Ascending aorta (tissue), 2 donors: ENCODE results near the gene STARD7. TPM values are rescaled to one million over a fixed set of nuclear protein-coding genes. Genes with fewer than 3 reads are reported as not detected.

Experiments
- DNase-seq, 2 donors: peaks; one replicate each; pipeline ENCODE4 v3.0.0-alpha.2; 2019; ENCODE audit warnings: low spot score in 2 of 2
- H3K27ac ChIP-seq, 2 donors: fragments of 200-600 bp; sonication (generic); one replicate each; pipeline ENCODE4 v1.5.1; 2016 to 2017; ENCODE audit warnings: mild to moderate bottlenecking in 1 of 2
- H3K27me3 ChIP-seq: fragments of 200-600 bp; sonication (generic); one replicate; pipeline ENCODE4 v1.5.1; 2017
- H3K36me3 ChIP-seq, 2 donors: fragments of 200-600 bp; sonication (generic); one replicate each; pipeline ENCODE4 v1.5.1; 2016
- H3K4me1 ChIP-seq, 2 donors: fragments of 200-600 bp; sonication (generic); one replicate each; pipeline ENCODE4 v1.5.1; 2016 to 2017; ENCODE audit warnings: mild to moderate bottlenecking in 1 of 2
- H3K4me3 ChIP-seq, 2 donors: fragments of 200-600 bp; sonication (generic); one replicate each; pipeline ENCODE4 v1.5.1; 2016 to 2017; ENCODE audit warnings: mild to moderate bottlenecking in 1 of 2
- H3K9me3 ChIP-seq, 2 donors: fragments of 200-600 bp; sonication (generic); one replicate each; pipeline ENCODE4 v1.5.1; 2016
- CTCF ChIP-seq, 3 experiments: fragments of 200-600 bp in 2 of 3; fragments of 450-650 bp in 1 of 3; sonication (generic) in 2 of 3; IDR thresholded peaks; one replicate each; pipeline ENCODE4 v1.5.1; 2016 to 2019; ENCODE audit warnings: antibody characterized with exemption in 3 of 3, mild to moderate bottlenecking in 1 of 3, moderate library complexity in 1 of 3
- intact Hi-C: fragments of 100-400 bp; cut with DNase I; formaldehyde crosslinking; loops from one replicate; pipeline ENCODE4 v1.15.1; 2023
- total RNA-seq: library from RNA; depleted of rRNA; stranded (reverse); fragments of >200 nt; gene quantifications from one replicate; pipeline ENCODE4 v1.1.0, GENCODE V29; 2016

STARD7 gene
- total RNA-seq, 1 donor from 2014 or later = 85.6 TPM

- Histone ChIP-seq H3K27me3 (no peaks in the 10 kb centered on the region), H3K36me3 (peaks cover 41 to 49% of the 10 kb centered on the region in 2 donors), H3K4me3 (no peak overlapping the region), H3K27ac (no peak overlapping the region), H3K9me3 (no peaks in the 10 kb centered on the region), H3K4me1 (peaks cover 0 to 4% of the 10 kb centered on the region in 2 donors)
- no peak for DNase-seq
- no peak for TF ChIP-seq CTCF (IDR thresholded peaks at IDR 0.05)
- intact Hi-C loops = no loop called here
Observed at GRCh38 chr2:96195410-96196066, 13.1 kb downstream of the STARD7 start.

DNA sequence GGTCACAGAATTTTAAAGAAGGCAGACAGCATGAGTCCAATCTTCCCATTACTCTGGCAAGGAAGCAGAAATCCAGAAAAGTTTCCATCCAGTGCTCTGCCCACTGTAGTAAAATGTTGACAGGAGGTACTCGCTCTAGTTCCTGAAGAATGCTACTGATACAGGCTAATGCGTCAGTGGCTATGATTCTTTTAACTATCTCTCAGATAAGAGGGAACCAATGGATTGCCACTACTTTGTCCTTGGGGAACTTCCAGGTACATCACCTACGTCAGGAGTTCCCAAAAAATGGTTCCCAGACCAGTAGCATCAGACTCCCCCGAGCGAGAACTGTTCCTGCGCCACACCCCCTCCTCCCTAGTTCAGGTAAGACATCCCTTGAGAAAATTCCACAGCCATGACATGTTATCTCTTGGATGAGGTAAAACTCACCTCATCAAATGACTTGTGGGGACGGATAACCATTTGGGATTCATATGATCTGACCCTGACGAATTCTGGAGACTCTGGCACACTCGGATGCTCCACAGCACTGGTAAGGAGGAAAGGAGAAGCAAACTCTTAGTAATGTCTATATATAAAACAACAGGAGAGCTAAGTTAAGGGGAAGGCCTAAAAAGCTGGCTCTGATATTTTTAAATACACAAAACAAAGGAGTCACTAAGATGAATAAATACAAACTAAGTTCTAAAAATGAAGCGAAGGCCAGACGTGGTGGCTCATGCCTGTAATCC, 16.5 kb downstream of the STARD7 start:
- no peaks in the 10 kb centered on the region for H3K27me3 ChIP-seq
- intact Hi-C loops = no loop called here
- no peaks in the 10 kb centered on the region for H3K4me1 ChIP-seq
- no peaks in the 10 kb centered on the region for H3K9me3 ChIP-seq
- no peak overlapping the region for H3K27ac ChIP-seq
- peaks cover 57 to 79% of the 10 kb centered on the region in 2 donors for H3K36me3 ChIP-seq
- no peak for TF ChIP-seq CTCF (IDR thresholded peaks at IDR 0.05)
- DNase-seq = no peak
- H3K4me3 ChIP-seq = no peak overlapping the region

- H3K36me3 ChIP-seq = peaks cover 72 to 94% of the 10 kb centered on the region in 2 donors
- no peak for TF ChIP-seq CTCF (IDR thresholded peaks at IDR 0.05)
- H3K9me3 ChIP-seq = no peaks in the 10 kb centered on the region
- H3K27ac ChIP-seq = no peak overlapping the region
- intact Hi-C loops = no loop called here
- no peaks in the 10 kb centered on the region for H3K4me1 ChIP-seq
- no peak for DNase-seq
- H3K27me3 ChIP-seq = no peaks in the 10 kb centered on the region
- H3K4me3 ChIP-seq = no peak overlapping the region
Observed at GRCh38 chr2:96188821-96189526, 19.7 kb downstream of the STARD7 start.

DNA sequence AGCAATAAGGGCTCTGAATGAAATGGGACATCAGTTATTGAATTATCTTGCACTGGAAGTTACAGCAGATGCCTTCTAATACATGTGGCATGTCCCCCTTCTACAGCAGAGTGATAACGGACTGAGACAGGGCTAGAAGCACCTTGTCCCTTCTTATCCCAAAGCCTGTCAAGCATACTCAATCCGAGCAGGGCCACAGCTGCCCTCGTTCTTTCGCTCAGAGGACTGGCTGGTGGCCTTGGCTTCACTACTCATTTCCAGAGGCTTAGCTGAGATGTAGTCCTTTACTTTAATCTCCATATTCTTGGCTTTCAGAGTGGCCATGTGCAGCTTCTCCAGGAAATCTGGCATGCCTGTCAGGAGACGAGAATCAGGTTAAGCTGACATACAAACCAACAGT, 22.1 kb downstream of the STARD7 start:
- Histone ChIP-seq H3K4me1 (no peaks in the 10 kb centered on the region), H3K4me3 (no peak overlapping the region), H3K36me3 (peaks cover 53 to 76% of the 10 kb centered on the region in 2 donors), H3K27me3 (no peaks in the 10 kb centered on the region), H3K27ac (no peak overlapping the region), H3K9me3 (no peaks in the 10 kb centered on the region)
- intact Hi-C loops = no loop called here
- DNase-seq = no peak
- TF ChIP-seq CTCF (IDR thresholded peaks at IDR 0.05) = no peak

DNA sequence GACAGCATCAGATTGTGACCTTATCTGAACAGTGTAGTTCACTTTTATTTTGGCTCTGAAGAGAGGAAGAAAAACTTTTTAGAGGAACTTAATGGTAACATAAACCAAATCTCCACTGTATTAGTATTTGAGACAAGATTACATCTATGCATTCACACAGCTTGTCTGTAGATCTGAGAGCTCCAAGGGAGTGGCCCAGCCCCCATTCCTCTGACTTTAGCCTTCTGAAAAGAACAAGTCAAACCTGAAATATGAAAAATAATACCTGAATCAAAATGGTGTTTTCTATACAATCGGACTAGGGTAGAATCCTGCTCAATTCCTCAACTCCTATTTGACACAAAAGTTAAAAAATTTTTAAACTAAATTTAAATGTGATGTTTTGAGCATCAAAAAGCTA, 23.1 kb downstream of the STARD7 start:
- Histone ChIP-seq H3K27ac (no peak overlapping the region), H3K36me3 (peaks cover 44 to 65% of the 10 kb centered on the region in 2 donors), H3K27me3 (no peaks in the 10 kb centered on the region), H3K9me3 (no peaks in the 10 kb centered on the region), H3K4me1 (no peaks in the 10 kb centered on the region), H3K4me3 (no peak overlapping the region)
- DNase-seq = no peak
- intact Hi-C loops = no loop called here
- TF ChIP-seq CTCF (IDR thresholded peaks at IDR 0.05) = no peak
